ENCODE results near the gene ABHD3.

GRCh38 chr18:21742315-21742687 lies 37.7 kb upstream of the ABHD3 start:
- TF ChIP-seq, protein P1, sequence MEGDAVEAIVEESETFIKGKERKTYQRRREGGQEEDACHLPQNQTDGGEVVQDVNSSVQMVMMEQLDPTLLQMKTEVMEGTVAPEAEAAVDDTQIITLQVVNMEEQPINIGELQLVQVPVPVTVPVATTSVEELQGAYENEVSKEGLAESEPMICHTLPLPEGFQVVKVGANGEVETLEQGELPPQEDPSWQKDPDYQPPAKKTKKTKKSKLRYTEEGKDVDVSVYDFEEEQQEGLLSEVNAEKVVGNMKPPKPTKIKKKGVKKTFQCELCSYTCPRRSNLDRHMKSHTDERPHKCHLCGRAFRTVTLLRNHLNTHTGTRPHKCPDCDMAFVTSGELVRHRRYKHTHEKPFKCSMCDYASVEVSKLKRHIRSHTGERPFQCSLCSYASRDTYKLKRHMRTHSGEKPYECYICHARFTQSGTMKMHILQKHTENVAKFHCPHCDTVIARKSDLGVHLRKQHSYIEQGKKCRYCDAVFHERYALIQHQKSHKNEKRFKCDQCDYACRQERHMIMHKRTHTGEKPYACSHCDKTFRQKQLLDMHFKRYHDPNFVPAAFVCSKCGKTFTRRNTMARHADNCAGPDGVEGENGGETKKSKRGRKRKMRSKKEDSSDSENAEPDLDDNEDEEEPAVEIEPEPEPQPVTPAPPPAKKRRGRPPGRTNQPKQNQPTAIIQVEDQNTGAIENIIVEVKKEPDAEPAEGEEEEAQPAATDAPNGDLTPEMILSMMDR (conservative IDR thresholded peaks at IDR 0.05; ENCODE audit: low read length): no peak
- no peak for TF ChIP-seq EZH2phosphoT487 (IDR thresholded peaks at IDR 0.05; ENCODE audit: borderline replicate concordance, low read depth, low read length)
